NK-92 (cell line): ENCODE measurements around the gene CPB2.

Source experiments
- DNase-seq: peaks from one replicate; lab custom pipeline; 2025; ENCODE audit not compliant: unreplicated experiment; lab: John Stamatoyannopoulos, UW

Gene CPB2

DNA sequence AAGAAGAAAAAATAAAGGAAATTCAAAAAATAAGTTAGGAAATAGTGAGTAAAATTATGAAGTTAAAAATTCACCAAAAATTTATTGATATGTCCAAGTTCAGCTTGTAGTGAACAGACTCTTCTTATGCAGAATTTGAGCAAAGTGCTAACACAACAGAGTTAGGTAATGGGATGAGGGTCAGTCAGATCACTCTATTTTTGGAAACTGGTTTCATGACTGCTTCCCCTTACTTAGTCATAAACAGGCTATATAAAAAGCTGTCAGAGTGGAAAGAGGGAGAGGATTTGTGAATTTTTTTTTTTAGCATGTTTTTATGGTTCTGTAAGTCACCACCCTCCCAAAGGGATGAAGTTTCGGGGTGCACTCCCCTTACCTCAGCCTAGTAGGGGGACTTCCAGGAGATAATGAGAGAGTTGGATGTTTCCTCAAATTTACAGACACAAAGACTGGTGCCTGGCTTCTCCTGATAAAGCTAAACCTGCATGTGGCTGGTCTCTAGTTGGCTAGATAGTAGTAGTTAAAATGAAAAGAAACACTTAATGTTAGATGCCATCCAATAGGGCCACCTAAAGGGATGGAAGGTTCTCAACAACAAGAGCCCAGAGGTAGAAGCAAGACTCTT, 4.5 kb downstream of the CPB2 start:
- no peak for DNase-seq

DNA sequence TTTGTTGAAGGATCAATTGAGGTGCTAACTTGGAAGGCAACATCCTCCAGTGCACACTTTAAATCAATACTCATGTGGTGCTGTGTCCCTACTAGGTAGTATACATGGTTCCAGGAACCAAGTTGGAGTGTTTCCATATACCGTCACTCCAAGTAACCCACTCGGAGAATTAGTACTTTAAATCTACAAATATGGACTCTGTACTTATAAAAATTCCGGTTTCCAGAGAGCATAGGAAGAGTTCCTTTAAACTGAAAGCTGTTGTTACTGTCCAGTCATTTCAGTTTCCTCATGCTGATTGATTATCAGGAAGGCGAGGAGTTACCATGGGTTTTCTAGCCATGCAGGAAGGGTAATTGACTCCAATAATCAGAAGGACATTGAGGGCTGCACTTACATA, 7.2 kb downstream of the CPB2 start:
- no peak for DNase-seq

DNA sequence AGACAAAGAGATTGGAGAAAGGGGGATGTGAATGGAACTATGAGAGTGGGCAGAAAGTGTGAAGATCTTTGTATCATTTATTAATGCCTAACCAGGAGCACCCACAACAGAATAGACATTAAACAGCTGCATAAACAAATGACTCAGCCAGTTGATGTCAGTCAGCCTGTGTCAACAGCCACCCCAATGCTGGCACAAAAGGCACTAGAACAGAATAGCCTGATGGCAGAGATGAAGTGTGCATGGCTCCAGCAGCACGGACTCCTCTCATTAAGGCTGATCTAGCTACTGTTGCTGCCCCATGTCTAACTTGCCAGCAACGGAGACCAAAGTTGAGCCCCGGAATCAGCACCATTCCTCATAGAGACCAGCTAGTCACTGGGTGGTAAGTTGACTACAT, 7.8 kb downstream of the CPB2 start:
- DNase-seq, result no peak

DNA sequence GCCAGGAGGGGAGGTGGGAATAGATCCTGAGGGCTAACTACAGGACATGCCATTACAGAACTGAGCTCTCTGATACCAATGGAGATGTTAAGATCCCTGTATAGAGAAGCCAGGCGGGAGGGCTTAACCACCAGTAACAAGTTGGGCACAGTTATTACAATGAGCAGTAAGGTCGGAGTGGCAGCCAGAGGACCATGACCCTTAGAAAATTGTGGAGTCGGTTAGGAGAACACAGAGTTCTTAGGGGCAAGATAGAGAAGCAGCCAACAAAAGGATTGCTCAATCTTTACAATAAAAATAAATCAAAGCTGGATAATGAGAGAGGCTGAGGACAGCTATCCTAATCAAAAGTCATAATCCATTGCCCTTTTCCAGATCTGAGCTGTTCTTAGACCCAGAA, 10.4 kb downstream of the CPB2 start:
- DNase-seq, result no peak

DNA sequence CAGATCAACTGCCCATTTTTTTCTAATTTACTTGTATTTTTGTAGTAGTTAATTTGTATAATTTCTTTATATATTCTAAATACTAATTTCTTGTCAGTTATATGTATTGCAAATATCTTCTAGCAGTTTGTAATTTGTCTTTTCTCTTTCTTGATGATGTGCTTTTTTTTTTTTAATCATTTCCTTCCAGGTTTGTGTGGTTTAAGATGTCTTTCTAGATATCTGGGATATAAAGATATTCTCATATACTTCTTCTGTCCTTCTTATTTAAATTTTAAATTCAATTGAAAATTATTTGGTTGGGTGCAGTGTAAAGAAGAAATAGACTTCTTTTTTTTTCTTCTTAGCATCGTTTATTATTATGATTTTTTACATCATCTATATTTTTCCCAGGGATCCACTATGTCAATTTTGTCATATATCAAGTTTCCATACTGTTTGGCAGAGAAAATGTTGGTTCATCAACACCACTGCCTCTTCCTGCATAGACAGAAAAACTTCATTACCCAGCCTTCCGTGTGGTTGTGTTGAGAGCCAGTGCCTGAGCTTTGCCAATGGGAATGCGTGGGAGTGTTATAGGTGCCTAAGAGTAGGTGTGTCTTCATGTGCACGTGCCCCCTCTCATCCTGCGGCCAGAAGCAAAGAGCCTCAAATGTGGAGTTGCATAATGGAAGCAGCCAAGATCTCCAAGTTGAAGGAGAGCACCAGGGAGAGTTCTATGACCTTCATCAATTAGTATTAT, 15.8 kb downstream of the CPB2 start:
- no peak for DNase-seq

DNA sequence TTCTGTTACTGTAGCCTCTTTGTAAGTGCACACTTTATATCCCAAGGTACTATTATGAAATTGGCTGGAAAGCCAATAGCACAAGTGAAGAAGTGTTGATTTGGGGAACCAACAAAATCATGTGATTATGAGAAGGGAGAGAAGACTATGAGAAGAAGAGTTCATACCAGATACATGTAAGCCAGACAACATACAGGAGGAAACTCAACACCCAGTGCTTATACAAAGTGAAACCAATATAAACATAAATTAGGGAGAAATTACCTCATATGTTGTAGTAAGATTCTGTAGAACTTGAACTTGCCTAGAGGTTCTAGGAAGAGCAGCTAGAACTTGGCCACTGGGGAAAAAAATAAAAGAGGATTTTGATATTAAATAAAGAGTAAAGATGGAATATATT, 17.4 kb downstream of the CPB2 start:
- no peak for DNase-seq

DNA sequence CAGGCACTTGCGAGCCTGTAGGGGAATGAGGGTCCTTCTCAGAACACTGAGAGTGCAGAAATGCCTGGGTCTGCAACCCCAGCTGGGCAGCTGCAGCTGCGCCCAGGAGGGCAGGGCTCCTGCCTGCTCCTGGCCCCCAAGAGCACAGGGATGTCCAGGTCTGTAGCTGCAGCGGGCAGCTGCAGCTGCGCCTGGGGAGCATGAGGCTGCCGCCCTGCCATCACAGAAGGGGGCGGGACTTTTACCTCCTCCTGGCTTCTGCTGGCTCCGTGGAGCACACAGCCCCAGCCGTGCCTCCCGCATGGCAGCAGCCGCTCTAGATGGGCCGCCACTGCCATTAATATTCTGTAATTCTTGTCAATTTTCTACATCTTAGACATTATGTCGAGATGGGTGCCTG, 17.8 kb downstream of the CPB2 start:
- no peak for DNase-seq

DNA sequence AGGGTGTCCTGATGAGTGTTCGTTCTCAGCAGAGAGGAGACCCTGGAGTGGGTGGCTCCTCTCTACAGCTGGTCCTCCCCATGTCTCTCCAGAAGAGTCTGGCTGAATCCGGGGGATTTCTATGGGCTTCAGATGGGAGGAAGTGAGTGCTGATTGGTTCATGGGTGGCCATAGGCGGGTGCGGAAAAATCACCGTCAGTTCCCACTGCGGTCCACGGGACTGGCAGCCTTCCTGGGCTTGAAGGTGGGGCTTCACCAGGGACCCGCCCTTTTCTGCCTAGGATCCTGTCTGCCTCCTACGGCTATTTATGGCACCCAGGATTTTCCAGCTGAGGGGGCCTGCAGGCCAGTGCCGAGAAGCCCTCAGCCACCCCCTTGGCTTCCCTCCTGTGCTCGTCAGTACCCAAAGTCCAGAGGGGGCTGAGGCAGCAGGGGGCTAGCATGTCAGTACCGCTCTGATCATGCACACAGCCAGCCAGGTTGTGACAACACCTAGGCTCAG, 18.4 kb downstream of the CPB2 start:
- no peak for DNase-seq

DNA sequence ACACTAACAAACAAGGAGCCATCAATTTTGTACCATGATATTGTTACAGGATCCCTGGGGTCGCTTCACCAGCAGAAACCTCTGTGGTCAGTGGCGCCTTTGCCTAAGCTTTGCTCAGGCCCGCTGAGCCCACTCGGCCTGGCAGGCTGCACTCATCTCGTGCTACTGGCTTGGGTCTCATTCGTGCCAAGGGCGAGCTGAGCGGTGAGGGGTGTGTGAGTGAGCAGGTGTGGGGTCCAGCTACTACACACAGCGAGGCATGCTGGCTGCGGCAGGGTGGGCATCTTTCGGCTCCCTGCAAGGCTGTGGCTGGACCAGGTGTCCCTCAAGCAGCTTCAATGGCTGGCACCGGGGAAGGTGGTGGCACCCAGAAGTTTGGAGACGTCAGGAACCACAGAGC, 19.1 kb downstream of the CPB2 start:
- no peak for DNase-seq

DNA sequence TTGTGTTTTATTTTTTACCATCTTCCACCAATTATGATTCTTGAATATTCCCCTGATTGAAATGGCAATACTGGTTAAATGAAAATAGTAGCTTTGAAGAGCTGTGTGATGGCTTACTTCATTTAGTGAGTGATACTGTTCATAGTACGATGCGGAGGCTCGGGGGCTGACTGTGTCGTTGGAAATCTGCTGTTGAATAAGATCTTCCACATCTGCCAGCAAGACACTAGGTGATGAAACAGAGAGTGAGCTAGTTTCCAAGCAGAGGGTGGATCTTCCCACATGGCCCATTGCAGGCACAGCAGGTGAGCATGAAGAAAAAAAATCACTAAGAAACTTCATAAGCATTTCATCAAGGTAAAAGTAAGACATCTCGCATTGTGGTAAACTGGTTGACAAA, 22.5 kb downstream of the CPB2 start:
- DNase-seq, result no peak

DNA sequence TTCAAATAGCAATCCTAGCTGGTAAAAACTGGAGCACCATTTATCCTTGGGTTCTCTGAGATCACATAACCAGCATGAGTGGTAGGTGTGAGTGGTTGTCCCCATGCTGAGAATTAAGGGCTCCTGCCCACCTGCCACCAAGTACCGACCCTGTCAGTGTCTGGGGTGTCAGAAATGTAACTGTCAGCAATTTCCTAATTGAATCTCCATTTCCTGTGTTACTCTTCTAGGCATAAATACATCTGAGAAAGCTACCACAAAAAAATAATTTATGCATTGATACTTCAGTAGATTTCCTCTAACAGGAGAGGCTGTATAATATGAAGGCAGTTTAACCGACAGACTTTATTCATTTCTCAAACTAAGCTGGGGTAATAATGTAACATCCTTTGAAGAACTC, 25.1 kb downstream of the CPB2 start:
- no peak for DNase-seq

DNA sequence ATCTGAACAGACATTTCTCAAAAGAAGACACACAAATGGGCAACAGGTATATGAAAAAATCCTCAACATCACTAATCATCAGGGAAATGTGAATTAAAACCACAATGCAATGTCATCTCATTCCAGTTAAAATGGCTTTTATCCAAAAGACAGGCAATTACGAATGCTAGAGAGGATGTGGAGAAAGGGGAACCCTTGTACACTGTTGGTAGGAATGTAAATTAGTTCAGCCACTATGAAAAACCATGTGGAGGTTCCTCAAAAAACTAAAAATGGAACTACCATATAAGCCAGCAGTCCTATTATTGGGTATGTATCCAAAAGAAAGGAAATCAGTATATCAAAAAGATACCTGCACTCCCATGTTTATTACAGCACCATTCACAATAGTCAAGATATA, 27.6 kb downstream of the CPB2 start:
- no peak for DNase-seq

DNA sequence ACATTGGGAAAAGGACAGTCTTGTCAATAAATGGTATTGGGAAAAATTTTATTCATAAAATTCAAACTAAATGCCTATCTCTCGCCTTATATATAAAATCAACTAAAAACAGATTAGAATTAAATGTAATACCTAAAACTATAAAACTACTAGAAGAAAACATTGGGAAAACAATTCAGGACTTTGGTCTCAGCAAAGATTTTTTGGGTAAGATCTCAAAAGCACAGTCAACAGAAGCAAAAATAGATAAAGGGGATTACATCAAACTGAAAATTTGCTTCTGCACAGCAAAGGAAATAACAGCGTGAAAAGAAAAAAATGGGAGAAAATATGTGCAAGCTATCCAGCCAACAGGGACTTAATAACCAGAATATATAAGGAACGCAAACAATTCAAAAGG, 28.0 kb downstream of the CPB2 start:
- no peak for DNase-seq

DNA sequence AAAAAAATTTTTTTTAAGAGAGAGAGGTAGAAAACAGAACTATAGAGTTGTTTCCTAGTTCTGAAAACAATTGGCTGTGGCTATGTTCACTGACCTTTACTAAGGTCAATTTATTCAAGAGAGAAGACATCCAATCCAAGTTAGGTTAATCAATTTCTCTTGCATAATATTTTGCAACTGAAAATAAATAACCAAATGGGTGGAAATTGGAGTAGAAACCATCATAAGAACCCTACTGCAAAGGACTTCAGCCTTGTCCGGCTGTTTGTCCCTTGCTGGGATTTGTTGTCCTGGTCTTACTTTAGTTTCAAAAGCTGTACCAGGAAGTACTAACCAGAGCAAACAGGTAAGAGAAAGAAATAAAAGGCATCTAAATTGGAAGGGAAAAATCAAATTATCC, 29.0 kb downstream of the CPB2 start:
- no peak for DNase-seq

DNA sequence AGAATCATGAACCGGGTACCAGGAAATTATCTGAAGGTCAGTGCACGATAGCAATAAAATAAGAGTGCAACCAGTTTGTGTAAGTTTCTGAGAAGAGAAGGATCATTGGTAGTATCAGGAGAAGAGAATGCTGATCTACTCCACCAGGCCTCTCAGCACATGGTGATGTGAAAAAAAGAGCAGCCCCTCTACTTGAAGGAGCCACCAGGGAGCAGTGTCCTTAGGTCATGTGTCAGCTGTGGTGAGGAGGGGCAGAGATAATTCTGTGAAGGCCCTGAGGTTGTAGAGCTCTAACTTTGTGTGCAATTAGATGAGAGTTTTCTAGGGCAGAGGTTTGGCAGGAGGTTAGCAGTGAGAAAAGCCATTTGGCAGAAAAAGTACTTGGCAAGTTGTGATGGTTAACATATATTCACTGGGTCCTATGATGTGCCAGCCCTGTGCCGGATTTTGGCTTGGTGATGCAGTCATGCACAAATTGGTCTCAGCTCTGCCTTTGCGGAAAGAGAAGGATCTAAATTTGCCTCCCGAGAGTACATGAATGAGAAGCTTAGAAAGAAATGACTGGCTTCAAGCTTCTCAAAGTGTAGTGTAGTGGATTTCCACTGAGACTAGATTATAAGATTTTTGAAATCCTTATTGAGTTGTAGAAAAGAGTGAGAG, 33.1 kb downstream of the CPB2 start:
- no peak for DNase-seq

DNA sequence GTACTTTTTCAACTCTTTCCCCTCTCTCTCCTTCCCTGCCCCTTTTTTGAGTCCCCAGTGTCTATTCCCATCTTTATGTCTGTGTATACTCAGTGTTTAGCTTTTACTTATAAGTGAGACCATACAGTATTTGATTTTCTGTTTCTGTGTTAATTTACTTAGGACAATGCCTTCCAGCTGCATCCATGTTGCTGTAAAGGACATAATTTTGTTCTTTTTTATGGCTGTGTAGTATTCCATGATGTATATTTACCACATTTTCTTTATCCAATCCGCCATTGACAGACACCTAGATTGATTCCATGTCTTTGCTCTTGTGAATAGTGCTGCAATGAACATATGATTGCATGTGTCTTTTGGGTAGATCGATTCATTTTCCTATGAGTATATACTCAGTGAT, 41.5 kb downstream of the CPB2 start:
- no peak for DNase-seq

DNA sequence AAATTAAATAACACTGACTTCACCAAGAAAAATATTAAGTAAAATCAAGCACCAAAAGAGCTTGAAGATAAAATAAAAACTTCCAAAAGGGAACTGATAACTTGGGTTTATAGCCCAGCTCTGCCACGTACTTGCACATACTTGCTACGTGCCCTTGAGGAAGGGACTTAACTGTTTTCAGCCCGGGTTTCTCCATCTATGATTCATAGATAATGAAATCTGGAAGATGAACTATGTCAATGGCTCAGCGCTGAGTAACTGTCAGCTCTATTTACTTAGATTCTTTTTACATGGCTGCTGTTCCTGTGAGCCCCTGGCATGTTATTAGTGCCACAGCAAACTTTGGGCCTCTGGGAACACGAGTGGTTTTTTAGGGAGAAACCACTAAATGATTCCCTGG, 42.6 kb downstream of the CPB2 start:
- no peak for DNase-seq

DNA sequence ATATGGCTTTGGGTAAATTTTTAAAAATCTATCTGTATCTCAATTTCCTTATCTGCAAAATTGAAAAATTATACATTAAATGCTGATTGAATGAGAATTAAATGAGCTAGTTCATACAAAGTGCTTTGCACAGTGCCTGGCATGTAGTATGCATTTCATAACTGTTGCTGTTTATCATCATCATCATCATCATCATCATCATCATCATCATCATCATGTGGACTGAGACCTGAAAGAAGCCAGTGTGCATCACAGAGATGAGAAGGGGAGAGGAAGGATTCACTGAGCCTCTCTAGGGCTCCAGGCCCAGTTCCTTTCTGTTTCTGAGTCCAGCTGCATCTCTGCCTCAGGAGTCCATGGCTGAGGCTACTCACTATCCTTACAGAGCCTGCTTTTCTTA, 45.4 kb downstream of the CPB2 start:
- no peak for DNase-seq

DNA sequence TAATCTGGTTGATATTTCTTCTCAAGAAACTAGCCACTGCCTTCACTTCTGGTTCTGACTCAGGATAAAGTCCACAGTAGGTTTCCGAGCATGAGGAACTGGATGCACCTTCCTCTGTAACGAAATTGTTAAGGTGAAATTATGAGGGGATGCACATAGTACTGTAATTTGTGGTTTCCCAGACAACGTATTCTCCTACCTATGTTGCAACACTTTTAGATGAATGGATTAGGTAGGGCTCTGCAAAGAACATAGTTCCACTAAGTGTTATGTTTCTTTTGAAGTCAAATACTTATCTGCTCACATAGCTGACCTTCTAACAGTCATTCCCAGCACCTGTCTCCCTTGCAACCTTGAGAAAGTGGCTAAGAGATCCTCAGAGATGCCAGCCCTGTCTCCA, 46.6 kb downstream of the CPB2 start:
- no peak for DNase-seq

DNA sequence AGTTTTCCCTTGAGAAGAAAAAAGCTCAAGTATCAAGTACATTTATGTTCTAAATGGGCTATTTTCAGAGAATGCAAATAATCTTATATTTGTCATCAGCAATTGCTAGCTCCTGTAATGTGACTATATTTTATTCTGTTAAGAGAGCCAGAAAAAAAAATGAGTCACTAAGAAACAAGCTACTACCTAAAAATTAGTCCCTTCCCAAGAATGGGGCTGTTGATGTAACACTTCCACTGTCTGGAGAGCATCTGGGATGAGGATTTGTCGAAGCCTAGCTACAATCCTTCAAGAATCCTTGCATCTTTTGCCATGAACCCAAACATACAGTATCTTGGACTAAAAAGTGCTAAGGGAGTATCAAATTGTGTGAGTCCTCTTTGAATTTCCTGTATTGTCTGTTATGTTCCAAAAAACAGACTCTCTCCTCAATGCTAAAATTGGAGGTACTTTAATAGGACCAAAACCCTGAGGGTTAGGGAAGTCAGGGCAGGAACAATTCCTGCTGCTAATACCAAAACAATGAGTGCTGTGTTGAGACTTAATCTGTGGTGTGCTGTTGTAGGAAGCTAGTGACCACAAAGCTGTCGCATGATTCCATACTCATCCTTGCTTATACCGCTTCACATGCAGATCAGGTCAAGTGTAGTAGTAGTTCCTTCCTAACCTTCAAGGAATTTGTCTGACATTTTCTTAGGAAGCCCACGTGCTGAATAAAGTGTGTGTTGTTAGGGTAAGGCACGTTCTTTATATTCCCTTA, 47.4 kb downstream of the CPB2 start:
- DNase-seq, result no peak

DNA sequence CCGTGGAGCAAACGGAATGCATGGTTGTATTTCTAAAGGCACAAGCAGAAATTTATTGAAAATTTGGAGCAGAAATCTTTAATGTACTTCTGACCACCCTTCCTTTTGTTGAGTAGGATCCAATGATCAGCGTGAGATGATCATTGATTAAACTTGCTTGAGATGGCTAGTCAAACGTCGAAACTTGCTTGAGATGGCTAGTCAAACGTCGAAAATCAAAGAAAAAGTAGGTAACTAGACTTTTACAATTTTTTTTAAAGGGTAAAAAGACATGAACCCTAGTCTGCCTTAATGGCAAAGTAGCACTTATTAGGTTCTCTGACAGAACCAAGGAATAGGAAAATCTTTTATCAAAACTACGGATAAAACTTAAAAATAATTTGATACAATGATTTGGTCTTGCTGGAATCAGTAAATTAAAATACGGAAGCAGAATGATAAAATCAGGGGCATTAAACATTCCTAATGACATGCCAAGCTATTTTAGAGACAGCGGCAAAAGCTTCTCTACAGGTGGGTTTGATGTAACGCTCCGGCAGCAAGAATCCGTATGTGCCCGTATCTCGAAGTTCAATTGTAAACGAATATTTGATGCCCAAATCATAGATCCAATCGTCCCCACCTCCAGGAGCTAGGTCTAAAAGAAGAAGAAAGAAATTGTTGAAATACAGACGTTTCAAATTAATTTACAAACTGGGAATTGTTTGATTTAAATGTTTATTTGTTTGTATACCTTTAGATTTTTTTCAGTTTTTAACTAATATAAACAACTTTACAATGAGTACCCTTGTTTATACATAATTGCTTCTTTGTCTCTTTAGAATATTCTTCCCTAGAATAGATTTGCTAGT, 51.4 kb downstream of the CPB2 start:
- DNase-seq, result no peak
